ENCODE measurements around the gene PIGP. TPM values are rescaled to one million over a fixed set of nuclear protein-coding genes. Genes with fewer than 3 reads are reported as not detected.

The PIGP gene
- total RNA-seq, 2 donors from 2014 or later = 18.3 to 25.1 TPM

Other genes starting within 250 kb of the PIGP start
- gene HLCS, start 106.4 kb downstream of the PIGP start, total RNA-seq = 10 to 100 TPM; 14.1 to 18.8 TPM
- gene RIPPLY3, start 66.4 kb downstream of the PIGP start, total RNA-seq = under 1 TPM in 1 of 2 donors, not detected in 1; 0.11 TPM
- 100 to 1,000 TPM in 1 of 2 donors, 10 to 100 TPM in 1; 99.8 to 106 TPM for gene TTC3, start 183 bp upstream of the PIGP start, total RNA-seq
- 10 to 100 TPM; 67.8 to 69.6 TPM for gene VPS26C, start 194.3 kb upstream of the PIGP start, total RNA-seq